ENCODE measurements around the gene PHRF1.
"Not testable (repeated sequence)": the region's sequence is repeated elsewhere in the genome, so short reads cannot be mapped to it uniquely, and the experiment has no call there.

Gene PHRF1

DNA sequence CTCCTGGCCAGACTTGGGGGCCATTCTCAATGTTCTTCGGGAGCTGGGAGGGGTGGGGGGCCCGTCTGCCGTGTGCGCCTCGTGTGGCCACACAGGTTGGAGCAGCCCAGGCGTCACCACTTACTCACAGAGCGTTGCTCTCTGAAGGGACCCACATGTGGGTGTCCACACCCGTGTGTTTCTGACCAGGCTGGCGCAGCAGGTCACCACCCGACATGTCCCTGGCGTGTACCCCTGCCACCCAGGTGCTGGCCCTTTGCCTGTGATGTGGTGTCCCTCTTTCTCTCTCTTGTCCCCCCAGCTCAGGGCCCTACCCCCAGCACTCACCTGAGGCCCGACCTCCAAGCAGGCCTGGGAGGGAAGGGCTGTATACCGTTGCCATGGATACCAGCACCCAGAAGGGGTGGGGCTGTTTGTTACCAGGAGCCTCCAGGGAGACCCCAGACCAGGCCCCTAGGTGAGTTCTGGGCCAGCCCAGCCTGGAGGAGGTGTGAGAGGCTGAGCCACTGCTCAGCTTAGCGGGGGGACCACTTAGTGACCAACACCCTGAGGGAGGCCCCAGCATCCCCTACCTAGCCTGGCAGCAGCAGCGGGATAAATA is 17.1 kb upstream of the PHRF1 start:
- DNase-seq (ENCODE audit: low spot score) = no peak

DNA sequence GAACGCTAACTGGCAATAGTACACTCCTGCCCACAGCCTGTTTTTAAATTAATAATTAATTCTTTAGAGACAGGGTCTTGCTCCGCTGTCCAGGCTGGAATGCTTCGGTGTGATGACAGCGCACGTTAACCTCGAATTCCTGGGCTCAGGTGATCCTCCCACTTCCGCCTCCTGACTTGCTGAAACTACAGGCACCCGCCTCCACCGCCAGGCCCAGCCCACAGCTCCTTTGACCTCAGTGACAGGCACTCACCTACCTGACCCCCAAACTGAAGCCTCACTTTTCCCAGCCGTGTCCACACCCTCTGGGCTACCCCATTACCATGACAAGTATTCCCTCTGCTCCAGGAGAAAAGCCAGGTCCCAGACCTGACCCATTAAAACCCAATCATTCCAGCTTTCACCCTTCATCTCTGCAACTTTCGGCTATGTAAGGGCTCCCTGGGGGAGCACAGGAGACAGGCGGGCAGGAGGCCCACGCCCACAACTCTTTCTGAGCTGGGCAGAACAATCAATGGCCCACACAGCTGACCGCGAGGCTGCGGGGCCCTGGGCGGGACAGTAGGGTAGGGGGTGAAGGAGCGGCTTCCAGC is 16.5 kb upstream of the PHRF1 start:
- DNase-seq (ENCODE audit: low spot score) = no peak

DNA sequence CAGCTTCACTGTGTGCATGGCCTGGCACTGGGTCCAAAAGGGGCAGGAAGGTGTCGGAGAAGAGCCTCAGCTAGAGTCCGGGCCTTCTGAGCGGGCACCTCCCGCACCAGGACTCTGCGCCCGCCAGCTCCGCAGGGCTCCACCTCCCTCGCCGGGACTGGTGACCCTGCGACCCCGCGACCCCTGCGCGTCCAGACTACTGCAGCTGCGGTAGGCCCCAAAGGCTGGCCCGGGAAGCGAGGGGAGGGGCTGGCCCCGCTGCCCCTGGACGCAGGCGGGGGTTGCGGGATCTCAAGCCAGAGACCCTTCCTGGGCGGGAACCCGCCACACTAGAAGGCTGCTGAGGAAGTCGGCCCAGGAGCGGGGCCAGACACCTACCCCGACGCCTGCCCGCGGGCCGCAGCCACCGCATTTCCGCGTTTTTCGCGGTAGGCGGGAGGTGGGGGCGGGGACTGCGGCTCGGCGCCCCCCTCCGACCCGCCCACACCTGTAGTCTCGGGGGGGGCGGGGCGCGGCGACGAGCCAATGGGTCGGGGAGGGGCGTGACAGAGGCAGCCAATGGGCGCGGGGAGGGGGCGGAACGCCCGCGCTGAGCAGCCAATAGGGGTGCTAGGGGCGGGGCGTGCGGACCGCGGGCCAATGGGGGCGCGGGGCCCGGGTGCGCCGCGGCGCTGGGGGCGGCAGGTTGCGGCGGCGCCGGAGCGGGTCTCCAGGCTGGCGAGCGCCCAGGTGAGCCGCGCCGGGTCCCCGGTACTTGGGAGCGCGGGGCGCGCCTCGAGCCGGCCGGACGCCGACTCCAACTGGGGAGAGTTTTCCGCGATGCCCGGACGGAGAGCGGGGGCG is 15.7 kb upstream of the PHRF1 start, which contains the start of the genes LMNTD2 and RASSF7:
Gene LMNTD2, minus strand, starts transcription at position 434 of the 843 bp plus-strand sequence. Its CDS starts 22 bp downstream, at position 412.
Gene RASSF7, plus strand, starts transcription at position 666 of the 843 bp plus-strand sequence. CDS start 799 bp downstream, outside the sequence.
- DNase-seq (ENCODE audit: low spot score) = peak; percentile 93

DNA sequence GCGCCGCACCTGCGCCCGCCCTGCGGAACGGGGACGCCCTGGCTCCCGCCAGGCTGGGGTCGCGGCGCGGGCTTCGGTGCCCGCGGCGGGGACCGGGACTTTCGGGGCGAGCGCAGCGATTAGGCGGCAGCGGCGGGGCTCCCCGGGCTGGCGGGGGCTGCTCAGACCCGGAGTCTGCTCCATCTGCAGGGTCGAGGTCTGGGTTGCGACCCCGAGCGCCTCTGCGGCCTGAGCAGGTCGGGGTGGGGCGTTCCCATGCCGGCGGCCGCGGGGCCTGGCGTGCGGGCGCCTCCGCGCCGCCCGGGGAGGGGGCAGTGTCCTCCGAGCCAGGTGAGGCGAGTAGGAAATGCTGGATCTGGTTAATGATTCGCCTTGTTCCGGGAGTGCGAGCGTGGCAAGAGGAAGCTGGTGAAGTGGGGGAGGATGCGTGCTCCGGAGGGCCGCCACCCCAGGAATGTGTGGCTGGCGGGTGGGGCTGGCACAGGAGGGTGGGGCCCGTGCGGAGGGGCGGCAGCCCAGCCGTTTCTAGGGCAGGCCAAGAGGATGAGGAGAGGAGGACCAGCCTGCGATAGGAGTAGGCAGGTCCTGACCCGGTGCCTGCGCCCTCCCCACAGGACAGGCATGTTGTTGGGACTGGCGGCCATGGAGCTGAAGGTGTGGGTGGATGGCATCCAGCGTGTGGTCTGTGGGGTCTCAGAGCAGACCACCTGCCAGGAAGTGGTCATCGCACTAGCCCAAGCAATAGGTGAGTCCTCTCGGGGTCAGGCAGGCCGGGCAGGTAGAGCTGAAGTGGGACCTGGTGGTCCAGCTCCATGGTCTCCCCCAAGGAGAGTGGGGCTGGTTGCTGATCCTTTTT is 14.9 kb upstream of the PHRF1 start:
- peak; percentile 46 for DNase-seq (ENCODE audit: low spot score)

DNA sequence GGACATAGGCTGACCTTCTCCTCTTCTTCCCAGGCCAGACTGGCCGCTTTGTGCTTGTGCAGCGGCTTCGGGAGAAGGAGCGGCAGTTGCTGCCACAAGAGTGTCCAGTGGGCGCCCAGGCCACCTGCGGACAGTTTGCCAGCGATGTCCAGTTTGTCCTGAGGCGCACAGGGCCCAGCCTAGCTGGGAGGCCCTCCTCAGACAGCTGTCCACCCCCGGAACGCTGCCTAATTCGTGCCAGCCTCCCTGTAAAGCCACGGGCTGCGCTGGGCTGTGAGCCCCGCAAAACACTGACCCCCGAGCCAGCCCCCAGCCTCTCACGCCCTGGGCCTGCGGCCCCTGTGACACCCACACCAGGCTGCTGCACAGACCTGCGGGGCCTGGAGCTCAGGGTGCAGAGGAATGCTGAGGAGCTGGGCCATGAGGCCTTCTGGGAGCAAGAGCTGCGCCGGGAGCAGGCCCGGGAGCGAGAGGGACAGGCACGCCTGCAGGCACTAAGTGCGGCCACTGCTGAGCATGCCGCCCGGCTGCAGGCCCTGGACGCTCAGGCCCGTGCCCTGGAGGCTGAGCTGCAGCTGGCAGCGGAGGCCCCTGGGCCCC is 14.1 kb upstream of the PHRF1 start:
- no peak for DNase-seq (ENCODE audit: low spot score)

DNA sequence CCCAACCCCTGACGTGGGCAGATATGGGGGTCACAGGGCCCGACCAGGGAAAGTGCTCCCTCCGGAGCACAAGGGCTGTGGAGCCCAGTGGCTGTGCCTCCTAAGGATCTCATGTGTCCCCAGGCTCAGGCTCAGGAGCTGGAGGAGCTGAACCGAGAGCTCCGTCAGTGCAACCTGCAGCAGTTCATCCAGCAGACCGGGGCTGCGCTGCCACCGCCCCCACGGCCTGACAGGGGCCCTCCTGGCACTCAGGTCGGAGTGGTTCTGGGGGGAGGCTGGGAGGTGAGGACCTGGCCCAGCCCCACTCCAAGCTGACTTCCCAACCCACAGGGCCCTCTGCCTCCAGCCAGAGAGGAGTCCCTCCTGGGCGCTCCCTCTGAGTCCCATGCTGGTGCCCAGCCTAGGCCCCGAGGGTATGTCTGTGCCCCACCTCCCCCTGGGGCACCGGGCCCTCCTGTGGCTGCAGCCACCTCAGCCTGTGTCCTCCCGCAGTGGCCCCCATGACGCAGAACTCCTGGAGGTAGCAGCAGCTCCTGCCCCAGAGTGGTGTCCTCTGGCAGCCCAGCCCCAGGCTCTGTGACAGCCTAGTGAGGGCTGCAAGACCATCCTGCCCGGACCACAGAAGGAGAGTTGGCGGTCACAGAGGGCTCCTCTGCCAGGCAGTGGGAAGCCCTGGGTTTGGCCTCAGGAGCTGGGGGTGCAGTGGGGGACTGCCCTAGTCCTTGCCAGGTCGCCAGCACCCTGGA is 13.0 kb upstream of the PHRF1 start:
- DNase-seq (ENCODE audit: low spot score) = no peak

DNA sequence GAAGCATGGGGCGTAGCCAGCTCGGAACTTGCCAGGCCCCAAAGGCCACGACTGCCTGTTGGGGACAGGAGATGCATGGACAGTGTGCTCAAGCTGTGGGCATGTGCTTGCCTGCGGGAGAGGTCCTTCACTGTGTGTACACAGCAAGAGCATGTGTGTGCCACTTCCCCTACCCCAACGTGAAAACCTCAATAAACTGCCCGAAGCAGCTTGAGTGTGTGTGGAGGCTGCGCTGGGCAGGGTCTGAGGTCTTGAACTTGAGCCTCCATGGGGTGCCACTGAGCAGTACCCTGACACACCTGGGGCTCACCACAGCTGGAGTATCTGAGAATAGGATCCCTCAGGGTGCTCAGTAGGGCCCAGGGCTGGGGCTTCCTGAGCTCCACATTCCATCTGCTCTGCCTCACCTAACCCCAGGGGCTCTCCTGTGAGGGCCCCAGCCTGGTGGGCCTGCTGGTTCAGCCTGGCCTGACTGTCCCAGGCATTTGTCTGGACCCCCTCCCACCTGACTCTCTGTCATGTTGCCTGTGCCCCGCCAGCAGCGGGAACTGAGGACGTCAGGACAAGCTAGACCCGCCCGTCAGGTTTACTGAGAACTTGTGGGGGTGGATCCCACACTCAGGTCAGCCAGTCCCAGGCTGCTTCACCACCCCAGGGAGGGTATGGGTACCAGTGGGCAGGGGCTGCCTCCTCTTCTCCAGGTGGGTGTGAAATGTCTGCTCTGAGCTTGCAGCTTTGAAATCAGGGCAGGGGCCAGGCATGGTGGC is 12.3 kb upstream of the PHRF1 start:
- no peak for DNase-seq (ENCODE audit: low spot score)

DNA sequence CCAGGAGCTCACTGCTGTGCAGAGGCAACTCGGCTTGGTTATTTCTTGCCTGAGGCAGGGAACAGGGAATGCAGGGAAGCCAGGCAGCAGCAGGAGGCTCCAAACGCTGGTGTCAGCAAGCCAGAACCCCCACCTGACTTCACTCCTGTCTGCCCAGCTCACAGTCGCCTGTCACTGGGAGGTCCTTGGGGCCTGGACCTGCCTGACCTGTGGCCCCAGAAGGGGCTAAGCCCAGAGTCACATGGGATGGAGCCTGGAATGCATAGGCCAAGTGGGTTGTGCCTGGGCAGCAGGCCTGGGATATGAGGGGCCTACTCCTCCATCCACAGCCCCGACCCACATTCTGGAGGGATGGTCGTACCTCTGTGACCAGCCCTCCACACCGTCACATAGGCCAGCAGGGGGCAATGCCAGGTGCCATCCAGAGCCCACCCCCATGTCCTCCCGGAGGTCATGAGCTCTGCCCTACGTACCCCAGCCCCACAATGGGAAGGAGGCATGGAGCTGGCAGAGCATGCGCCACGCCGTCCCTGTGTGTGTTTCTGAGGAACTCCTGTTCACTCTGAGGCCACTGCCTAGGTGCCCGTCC is 10.3 kb upstream of the PHRF1 start:
- no peak for DNase-seq (ENCODE audit: low spot score)

DNA sequence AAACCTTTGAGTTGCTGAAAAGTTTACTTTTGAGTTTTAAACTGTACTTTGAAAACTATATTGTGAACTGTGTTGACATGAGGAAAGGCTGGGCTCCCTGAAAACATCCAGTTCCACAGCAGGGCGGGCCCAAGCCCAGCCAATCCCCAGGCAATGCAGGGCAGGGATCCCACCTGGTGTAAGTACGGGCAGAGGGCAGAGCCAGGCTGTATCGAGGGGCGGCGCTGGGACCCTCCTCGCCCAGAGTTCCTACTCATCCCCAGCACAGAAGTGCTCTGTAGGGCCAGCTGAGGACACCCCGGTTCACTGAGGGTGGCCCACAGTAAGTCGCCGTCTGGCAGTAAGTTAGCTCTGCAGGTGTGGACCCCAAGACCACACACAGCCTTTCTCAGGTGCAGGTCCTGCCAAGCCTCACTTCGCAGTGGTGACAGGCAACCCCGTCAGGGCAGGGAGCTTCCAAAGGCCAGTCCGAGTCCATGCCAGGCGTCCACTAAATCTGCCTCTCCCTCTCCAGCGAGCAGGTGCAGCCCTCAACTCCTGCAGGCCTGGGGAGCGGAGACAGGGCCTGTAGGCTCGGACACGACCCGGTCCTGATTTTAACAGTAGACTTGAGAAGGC is 9.2 kb upstream of the PHRF1 start:
- DNase-seq (ENCODE audit: low spot score) = no peak

DNA sequence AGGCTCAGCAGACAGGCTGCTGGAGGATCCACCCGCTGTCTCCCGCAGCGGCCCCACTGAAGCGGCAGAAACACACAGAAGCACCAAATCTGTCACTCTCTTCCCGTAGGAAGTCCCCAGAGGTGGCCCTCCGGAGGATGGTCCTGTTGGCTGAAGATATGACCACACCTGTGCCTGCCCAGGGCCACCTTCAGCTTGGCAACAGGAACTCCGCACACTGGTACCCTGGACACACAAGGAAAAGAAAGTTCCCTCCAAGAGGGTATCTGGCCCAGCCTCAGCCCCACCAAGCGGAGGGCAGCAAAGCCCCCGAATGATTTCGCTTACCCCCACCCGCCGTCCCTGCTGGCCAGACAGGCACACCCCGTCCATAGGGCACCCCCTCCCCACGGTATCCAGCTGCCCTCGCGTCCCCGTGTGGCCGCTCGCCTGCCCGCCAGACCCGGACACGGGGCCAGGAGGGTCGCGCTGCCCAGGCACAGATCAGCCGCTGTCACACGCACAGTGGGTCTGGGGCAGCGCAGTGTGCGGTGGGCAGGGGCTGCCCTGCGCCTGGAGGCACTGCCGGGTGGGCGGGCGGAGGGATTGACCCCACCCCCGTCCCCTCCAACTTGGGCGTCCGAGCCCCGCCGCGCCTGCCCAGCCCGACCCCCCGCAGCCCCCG is 8.5 kb upstream of the PHRF1 start:
- no peak for DNase-seq (ENCODE audit: low spot score)

DNA sequence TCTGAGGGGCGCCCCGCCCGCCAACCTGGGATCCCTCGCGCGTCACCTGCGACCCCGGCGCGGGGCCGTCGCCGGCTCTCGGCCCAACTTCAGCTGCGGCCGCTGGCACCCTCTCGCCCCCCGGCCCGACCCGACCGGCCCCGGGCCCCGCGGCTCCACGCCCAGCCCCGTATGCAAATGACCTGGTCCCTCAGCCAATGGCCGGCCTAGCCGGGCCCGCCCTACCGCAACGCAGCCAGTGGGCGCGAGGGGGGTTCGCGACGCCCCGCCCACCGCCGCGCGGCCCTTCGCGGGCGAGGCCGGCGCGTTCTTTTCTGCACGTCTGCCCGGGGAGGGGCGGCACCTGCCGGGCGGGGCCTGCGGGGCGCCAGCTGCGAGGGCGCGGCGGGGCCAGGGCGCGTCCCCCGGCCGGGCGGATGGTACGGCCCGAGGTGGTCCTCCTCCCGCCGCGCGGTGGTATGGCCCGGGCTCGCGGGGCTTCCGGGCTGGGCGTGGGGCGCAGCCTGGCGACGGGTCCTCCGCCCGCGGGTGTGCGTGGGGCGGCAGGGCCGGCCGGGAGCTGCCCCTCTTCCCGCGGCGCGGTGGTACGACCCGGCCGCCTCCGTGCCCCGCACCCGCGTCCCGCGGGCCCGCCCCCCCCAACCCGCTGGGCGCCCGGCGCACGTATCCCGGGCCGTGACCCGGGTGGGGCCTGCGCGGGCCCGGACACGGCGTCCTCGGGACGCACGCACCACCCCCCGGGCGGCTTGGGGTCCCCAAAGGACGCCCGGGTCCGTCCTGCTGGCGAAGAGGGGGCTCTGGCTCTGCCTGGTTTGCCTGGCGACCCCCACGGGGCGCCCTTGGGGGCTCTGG is 7.7 kb upstream of the PHRF1 start:
- DNase-seq (ENCODE audit: low spot score) = peak; percentile 96

DNA sequence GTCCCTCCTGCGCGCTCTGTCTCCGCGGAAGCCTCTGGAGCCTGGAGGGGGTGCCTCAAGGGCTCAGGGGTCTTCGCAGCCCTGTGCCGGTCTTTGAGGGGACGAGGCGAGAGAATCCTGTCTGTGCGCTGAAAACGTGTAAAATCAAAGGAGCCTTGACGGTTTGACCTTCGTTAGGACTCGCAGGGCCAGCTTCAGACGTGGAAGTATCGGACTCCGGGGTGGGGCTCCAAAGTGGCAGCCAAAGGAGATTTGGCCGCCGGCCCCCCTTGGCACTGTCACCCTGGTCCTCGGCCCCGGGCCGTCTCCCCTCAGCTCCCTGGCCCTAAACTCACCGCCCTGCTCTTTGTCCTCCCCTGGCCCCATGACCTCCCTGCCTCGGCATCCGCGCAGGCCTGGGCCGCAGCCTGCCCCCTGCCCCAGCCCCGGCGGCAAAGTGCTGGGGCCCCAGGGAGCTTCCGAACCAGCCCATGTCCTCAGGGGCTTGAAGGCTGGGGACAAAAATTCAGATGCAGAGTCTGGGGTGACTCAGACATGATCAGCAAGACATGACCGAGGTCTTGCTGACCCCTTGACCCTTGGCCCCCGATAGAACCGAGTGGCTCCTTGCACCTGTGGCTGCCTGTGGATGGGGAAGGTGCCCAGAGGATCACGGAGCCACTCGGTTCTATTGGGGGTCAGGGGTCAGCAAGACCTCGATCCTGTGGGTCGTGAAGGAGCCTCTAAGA is 6.9 kb upstream of the PHRF1 start:
- DNase-seq (ENCODE audit: low spot score) = no peak

DNA sequence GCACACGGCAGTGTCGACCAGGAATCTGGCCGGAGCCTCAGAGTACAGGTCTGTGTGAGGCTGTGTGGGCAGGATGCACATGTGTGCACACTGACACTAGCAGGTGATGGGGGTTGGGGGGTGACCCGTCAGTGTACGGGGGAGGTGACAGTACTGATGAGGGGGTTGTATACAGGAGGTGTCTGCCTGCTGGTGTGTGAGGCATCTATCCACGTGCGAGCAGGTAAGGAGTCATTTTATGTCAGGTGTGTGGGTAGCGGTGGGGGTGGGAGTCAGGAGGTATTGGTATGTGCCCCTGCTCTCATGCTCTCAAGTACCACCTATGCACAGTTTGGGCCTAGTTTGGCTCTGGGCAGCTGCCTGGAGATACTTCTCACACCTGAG is 4.5 kb upstream of the PHRF1 start:
- no peak for DNase-seq (ENCODE audit: low spot score)

DNA sequence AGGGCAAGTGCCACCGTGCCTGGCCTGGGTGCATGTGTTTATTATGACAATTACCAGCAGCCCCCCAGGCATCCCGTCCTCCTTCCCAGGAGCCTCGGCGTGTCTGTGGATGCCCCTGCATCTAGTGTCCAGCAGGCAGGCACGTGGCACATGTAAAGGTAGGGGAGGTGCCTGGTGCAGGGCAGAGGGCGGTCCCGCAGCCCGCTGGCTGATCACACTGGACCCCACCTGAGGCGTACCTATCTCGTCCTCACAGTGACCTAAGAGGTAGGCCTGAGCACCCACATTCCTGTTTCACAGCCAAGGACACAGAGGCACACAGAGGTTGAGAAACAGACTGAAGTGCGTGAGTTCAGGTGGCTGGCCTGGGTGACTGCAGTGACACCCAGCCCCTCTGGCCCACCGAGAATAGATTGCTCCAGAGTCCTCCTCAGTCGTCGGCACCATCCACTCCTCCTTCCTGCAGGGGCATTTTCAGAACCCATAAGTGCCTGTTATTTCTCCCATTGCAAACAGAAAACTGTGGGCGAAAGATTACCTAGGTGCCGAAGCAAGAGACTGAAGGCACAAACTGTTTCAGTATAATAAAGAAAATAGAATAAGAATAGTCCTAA is 3.0 kb upstream of the PHRF1 start:
- DNase-seq (ENCODE audit: low spot score) = no peak

DNA sequence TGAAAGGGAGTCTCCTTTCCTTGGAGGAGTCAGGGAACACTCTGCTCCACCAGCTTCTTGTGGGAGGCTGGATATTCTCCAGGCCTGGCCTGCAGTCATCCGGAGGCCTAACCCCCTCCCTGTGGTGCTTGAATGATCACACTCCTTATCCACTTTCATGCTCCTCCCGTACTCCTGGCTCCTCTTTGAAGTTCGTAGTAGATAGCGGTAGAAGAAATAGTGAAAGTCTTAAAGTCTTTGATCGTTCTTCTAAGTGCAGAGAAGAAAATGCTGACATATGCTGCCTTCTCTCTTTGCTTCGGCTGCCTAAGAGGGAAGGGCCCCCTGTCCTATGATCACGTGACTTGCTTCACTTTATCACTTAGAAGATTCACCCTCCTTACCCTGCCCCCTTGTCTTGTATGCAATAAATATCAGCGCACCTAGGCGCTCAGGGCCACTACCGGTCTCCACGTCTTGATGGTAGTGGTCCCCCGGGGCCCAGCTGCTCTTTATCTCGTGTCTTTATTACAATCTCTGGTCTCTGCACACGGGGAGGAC is 2.2 kb upstream of the PHRF1 start:
- not testable (repeated sequence) for DNase-seq (ENCODE audit: low spot score)

DNA sequence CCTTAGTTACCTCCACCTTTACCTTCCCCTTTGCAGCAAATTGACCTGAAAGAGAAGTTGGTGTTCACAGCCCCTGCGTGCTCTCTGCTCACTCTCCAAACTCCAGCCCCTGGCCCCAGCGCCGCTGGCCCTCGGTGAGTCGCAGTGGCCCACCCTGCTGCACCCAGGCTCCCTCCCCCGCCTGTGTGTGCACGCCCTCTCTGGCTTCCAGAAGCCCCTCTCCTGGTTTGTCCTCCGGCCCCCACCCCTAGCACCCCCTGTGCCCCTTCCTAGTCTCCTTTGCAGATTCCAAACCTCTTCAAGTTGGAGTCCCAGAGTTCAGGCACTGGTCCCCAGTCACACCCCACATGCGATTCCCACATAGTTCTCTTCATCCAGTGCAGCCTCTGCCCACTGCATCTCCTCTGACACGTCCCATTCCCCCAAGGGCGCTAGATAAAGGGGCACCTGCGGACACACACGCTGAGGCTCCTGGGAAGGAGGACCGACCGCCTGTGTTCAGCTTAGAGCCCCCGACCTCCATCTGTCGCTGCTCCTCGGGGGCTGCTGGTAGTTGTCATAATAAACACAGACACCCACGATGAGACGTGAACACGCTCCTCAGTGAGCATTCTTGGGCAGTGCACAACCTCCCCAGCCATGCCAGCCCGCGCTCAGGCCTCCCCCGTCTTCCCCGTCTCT is 1.5 kb upstream of the PHRF1 start:
- DNase-seq (ENCODE audit: low spot score) = no peak
